ENCODE results near the gene IL15RA.

The IL15RA gene

GRCh38 chr10:6014241-6014761 is 37.0 kb upstream of the IL15RA start:
- H3K27me3 ChIP-seq (ENCODE audit: control insufficient read depth, insufficient read depth, low read length): no peaks in the 10 kb centered on the region
- no peak overlapping the region for H3K27ac ChIP-seq (ENCODE audit: low read length)
- no peak overlapping the region for H3K4me3 ChIP-seq (ENCODE audit: low read length)
- H3K36me3 ChIP-seq (ENCODE audit: control insufficient read depth, insufficient read depth, low read length): no peaks in the 10 kb centered on the region
- DNase-seq (ENCODE audit: low read depth, low spot score): peak; percentile 33
- no CpG with 5 or more reads among the region's 6 CpGs for WGBS (ENCODE audit: insufficient coverage, insufficient read length)
- no peaks in the 10 kb centered on the region for H3K9me3 ChIP-seq (ENCODE audit: control insufficient read depth, insufficient read depth, low read length)
- no peaks in the 10 kb centered on the region for H3K4me1 ChIP-seq (ENCODE audit: control insufficient read depth, insufficient read depth, low read length)

DNA sequence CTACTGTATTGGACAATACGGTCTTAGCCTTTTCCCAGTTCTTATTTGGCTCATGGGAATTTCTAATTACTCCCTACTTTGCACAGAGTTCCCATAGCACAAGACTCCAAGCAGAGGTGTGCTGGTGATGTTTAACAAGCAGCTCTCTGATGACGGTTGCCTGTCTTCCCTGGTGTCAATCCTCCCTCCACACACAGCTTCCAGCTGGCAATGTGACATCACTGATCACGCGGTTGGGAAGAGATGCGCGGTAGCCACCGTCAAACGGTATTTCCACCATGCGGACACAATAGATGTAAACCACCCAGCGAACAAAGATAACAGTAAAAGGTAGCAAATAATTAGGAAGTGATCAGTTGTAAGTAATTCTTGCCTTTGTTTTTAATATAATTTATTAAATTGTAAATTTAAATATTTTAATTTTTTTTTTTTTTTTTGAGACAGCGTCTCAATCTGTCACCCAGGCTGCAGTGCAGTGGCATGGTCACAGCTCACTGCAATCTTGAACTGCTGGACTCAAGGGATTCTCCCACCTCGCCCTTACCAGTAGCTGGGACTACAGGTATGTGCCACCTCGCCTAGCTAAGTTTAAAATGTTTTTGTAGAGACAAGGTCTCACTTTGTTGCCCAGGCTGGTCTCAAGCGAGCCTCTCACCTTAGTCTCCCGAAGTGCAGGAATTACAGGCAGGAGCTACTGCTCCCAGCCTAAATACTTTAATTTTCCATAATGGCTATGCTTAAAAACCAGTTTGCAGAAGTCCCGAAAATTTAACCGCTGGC is 36.3 kb upstream of the IL15RA start:
- no peak overlapping the region for H3K27ac ChIP-seq (ENCODE audit: low read length)
- H3K4me3 ChIP-seq (ENCODE audit: low read length): no peak overlapping the region
- H3K9me3 ChIP-seq (ENCODE audit: control insufficient read depth, insufficient read depth, low read length): no peaks in the 10 kb centered on the region
- WGBS (ENCODE audit: insufficient coverage, insufficient read length): no CpG with 5 or more reads among the region's 17 CpGs
- H3K4me1 ChIP-seq (ENCODE audit: control insufficient read depth, insufficient read depth, low read length): no peaks in the 10 kb centered on the region
- DNase-seq (ENCODE audit: low read depth, low spot score): no peak
- no peaks in the 10 kb centered on the region for H3K27me3 ChIP-seq (ENCODE audit: control insufficient read depth, insufficient read depth, low read length)
- no peaks in the 10 kb centered on the region for H3K36me3 ChIP-seq (ENCODE audit: control insufficient read depth, insufficient read depth, low read length)

DNA sequence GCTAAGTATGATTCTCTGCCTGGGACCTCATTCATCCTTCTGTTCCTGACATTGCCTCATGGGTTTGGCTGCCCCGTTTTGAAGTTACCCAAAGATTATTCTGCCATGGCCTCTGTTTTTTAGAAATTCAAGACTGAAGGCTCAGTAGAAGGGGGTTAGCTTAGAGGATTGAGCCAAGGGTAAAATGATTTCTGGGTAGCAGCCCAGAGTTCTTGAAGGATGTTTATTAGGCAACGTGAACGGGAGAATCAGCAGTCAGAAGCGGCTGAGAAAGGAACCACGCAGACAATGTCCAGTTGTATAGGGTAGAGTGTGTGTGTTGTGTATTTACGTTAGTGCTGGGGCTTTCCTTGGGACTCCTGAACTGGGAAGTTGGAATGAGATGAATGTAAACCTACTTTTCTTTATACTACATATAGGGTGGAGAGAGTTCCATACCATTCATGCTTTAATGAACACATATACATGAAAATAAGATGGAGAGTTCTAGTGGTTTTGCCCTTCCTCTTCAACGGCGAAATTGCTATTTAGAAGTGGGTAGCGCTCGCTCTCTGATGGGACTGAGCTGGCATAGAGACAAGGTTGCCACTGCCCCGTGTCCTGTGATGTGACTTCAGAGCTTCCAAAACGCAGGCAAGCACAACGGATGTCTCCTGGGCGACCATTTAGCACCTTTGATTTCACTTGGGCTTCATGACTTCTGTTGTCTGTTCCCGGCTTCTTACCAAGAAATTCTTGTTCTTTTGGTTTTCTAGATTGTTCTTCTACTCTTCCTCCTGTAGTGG is 35.0 kb upstream of the IL15RA start:
- no peak for DNase-seq (ENCODE audit: low read depth, low spot score)
- no CpG with 5 or more reads among the region's 15 CpGs for WGBS (ENCODE audit: insufficient coverage, insufficient read length)
- Histone ChIP-seq H3K4me1 (ENCODE audit: control insufficient read depth, insufficient read depth, low read length) (no peaks in the 10 kb centered on the region), H3K36me3 (ENCODE audit: control insufficient read depth, insufficient read depth, low read length) (no peaks in the 10 kb centered on the region), H3K27me3 (ENCODE audit: control insufficient read depth, insufficient read depth, low read length) (no peaks in the 10 kb centered on the region), H3K27ac (ENCODE audit: low read length) (no peak overlapping the region), H3K4me3 (ENCODE audit: low read length) (no peak overlapping the region), H3K9me3 (ENCODE audit: control insufficient read depth, insufficient read depth, low read length) (no peaks in the 10 kb centered on the region)

DNA sequence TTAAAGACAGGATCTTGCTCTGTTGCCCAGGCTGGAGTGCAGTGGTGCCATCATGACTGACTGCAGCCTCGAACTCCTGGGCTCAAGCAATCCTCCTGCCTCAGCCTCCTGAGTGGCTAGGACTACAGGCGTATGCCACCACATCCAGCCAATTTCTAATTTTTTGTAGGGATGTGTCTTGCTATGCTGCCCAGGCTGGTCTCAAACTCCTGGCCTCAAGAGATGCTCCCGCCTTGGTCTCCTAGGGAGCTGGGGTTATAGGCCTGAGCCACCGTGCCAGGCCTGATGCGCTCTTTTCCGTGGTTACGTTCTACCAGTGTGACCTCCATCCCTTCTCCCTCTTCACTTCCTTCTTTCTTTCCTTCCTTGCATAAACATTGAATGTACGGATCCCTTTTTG is 34.2 kb upstream of the IL15RA start:
- no peak for DNase-seq (ENCODE audit: low read depth, low spot score)
- Histone ChIP-seq H3K4me3 (ENCODE audit: low read length) (no peak overlapping the region), H3K4me1 (ENCODE audit: control insufficient read depth, insufficient read depth, low read length) (no peaks in the 10 kb centered on the region), H3K36me3 (ENCODE audit: control insufficient read depth, insufficient read depth, low read length) (no peaks in the 10 kb centered on the region), H3K27ac (ENCODE audit: low read length) (no peak overlapping the region), H3K27me3 (ENCODE audit: control insufficient read depth, insufficient read depth, low read length) (no peaks in the 10 kb centered on the region), H3K9me3 (ENCODE audit: control insufficient read depth, insufficient read depth, low read length) (no peaks in the 10 kb centered on the region)
- WGBS (ENCODE audit: insufficient coverage, insufficient read length): no CpG with 5 or more reads among the region's 8 CpGs

DNA sequence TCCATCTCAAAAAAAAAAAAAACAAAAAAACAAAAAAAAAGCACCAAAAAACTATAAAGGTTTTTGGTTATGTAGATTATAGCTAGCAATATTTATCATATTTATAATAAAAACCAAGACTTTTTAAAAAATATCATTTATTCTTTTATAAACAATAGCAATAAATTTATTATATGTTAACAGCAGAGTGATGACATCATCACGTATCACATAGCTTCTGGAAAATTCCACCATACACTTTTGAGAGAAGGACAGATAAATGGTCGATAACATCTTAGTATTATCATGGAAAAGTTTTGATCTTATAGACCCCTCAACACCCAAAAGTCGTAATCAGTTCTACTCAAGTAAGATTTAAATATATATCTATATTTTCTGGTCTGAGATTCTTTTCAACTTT is 33.2 kb upstream of the IL15RA start:
- H3K4me1 ChIP-seq (ENCODE audit: control insufficient read depth, insufficient read depth, low read length): no peaks in the 10 kb centered on the region

DNA sequence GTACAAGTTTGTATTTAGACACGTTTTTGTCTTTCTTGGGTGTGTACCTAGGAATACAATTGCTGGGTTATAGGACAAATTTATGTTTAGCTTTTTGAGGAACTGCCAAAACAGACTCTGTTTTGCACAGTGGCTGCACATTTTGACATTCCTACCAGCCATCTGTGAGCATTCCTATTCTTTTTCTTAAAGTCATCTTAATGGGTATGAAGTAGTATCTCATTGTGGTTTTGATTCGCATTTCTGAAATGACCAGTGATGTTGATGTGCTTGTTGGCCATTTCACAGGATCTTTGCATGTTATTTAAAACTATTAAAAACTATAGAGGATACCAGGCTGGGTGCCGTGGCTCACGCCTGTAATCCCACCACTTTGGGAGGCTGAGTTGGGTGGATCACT is 32.6 kb upstream of the IL15RA start:
- no peaks in the 10 kb centered on the region for H3K4me1 ChIP-seq (ENCODE audit: control insufficient read depth, insufficient read depth, low read length)
- no CpG with 5 or more reads among the region's 4 CpGs for WGBS (ENCODE audit: insufficient coverage, insufficient read length)
- H3K36me3 ChIP-seq (ENCODE audit: control insufficient read depth, insufficient read depth, low read length): no peaks in the 10 kb centered on the region
- H3K9me3 ChIP-seq (ENCODE audit: control insufficient read depth, insufficient read depth, low read length): no peaks in the 10 kb centered on the region
- no peaks in the 10 kb centered on the region for H3K27me3 ChIP-seq (ENCODE audit: control insufficient read depth, insufficient read depth, low read length)
- no peak overlapping the region for H3K27ac ChIP-seq (ENCODE audit: low read length)
- no peak overlapping the region for H3K4me3 ChIP-seq (ENCODE audit: low read length)
- no peak for DNase-seq (ENCODE audit: low read depth, low spot score)

More for the DNA sequence above, 33.2 kb upstream of the IL15RA start:
- Histone ChIP-seq H3K9me3 (ENCODE audit: control insufficient read depth, insufficient read depth, low read length) (no peaks in the 10 kb centered on the region), H3K27me3 (ENCODE audit: control insufficient read depth, insufficient read depth, low read length) (no peaks in the 10 kb centered on the region), H3K27ac (ENCODE audit: low read length) (no peak overlapping the region), H3K4me3 (ENCODE audit: low read length) (no peak overlapping the region), H3K36me3 (ENCODE audit: control insufficient read depth, insufficient read depth, low read length) (no peaks in the 10 kb centered on the region)
- no CpG with 5 or more reads among the region's 3 CpGs for WGBS (ENCODE audit: insufficient coverage, insufficient read length)
- no peak for DNase-seq (ENCODE audit: low read depth, low spot score)

DNA sequence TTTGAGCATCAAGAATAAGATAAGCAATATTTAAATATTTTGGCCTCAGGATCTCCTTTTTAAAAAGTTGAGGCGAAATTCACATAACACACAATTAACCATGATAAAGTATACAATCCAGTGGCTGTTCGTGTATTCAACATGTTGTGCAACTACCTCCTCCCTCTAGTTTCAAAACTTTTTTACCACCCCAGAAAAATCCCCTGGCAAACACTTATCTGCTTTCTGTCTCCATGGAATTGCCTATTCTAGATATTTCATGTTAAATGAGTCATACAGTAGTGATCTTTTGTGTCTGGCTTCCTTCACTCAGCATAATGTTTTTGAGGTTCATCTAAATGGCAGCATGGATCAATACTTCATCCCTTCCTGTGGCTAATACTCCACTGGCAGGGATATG is 31.8 kb upstream of the IL15RA start:
- no peaks in the 10 kb centered on the region for H3K27me3 ChIP-seq (ENCODE audit: control insufficient read depth, insufficient read depth, low read length)
- no peak overlapping the region for H3K27ac ChIP-seq (ENCODE audit: low read length)
- H3K36me3 ChIP-seq (ENCODE audit: control insufficient read depth, insufficient read depth, low read length): no peaks in the 10 kb centered on the region
- H3K9me3 ChIP-seq (ENCODE audit: control insufficient read depth, insufficient read depth, low read length): no peaks in the 10 kb centered on the region
- WGBS (ENCODE audit: insufficient coverage, insufficient read length): no CpG with 5 or more reads among the region's 2 CpGs
- no peak for DNase-seq (ENCODE audit: low read depth, low spot score)
- no peaks in the 10 kb centered on the region for H3K4me1 ChIP-seq (ENCODE audit: control insufficient read depth, insufficient read depth, low read length)
- no peak overlapping the region for H3K4me3 ChIP-seq (ENCODE audit: low read length)

DNA sequence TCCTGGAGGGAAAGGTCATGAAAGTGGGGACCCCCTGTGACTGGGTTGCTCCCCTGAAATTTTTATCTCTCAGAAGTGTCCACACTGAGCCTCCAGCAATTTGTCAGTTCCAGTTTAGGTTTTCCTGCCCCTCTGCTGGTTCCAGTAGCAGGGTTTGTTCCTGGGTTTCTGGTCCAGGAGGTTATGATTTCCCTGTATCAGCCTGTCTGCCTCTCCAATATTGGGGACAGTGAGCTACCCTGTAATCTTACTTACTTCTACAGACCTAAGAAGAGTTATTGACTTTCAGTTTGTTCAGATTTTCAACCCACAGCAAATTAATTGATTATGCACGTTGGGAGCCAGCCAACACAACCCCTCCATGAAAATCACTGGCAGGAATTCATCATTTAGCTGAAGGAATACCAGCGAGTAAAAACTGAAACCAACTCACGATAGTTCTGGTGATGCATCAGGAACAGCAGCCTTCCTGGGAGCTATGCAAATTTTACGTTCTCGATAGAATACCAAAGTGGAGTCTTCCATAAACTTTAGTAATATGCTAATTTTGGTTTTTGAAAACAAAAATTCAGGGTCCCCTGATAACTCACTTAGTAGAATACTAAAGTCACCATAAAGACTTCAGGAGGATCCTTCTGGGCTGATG is 31.3 kb upstream of the IL15RA start:
- no peaks in the 10 kb centered on the region for H3K9me3 ChIP-seq (ENCODE audit: control insufficient read depth, insufficient read depth, low read length)
- no peaks in the 10 kb centered on the region for H3K4me1 ChIP-seq (ENCODE audit: control insufficient read depth, insufficient read depth, low read length)
- WGBS (ENCODE audit: insufficient coverage, insufficient read length): no CpG with 5 or more reads among the region's 5 CpGs
- H3K27me3 ChIP-seq (ENCODE audit: control insufficient read depth, insufficient read depth, low read length): no peaks in the 10 kb centered on the region
- no peaks in the 10 kb centered on the region for H3K36me3 ChIP-seq (ENCODE audit: control insufficient read depth, insufficient read depth, low read length)
- H3K27ac ChIP-seq (ENCODE audit: low read length): no peak overlapping the region
- no peak overlapping the region for H3K4me3 ChIP-seq (ENCODE audit: low read length)
- no peak for DNase-seq (ENCODE audit: low read depth, low spot score)

DNA sequence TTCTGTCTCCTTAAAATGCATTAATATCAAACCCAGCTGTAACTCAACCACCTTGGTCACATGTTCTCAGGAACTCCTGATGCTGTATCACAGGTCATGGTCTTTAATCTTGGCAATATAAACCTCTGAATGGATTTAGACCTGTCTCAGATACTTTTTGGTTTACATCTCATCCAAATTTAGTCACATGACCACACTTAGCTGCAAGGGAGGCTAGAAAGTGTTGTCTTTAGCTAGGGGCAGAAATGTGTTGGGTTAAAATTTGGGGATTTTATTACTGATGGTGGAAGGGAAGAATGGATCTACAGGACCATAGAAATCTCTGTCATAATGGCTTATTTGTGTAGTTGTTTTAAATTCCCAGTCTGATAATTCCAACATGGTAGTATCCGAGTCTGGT is 29.6 kb upstream of the IL15RA start:
- Histone ChIP-seq H3K36me3 (ENCODE audit: control insufficient read depth, insufficient read depth, low read length) (no peaks in the 10 kb centered on the region), H3K27ac (ENCODE audit: low read length) (no peak overlapping the region), H3K9me3 (ENCODE audit: control insufficient read depth, insufficient read depth, low read length) (no peaks in the 10 kb centered on the region), H3K4me1 (ENCODE audit: control insufficient read depth, insufficient read depth, low read length) (no peaks in the 10 kb centered on the region), H3K27me3 (ENCODE audit: control insufficient read depth, insufficient read depth, low read length) (no peaks in the 10 kb centered on the region), H3K4me3 (ENCODE audit: low read length) (no peak overlapping the region)
- no peak for DNase-seq (ENCODE audit: low read depth, low spot score)
- WGBS (ENCODE audit: insufficient coverage, insufficient read length): no CpG with 5 or more reads among the region's 1 CpG

GRCh38 chr10:6006546-6006945 is 29.2 kb upstream of the IL15RA start:
- DNase-seq (ENCODE audit: low read depth, low spot score): no peak
- Histone ChIP-seq H3K36me3 (ENCODE audit: control insufficient read depth, insufficient read depth, low read length) (no peaks in the 10 kb centered on the region), H3K4me1 (ENCODE audit: control insufficient read depth, insufficient read depth, low read length) (no peaks in the 10 kb centered on the region), H3K9me3 (ENCODE audit: control insufficient read depth, insufficient read depth, low read length) (no peaks in the 10 kb centered on the region), H3K27me3 (ENCODE audit: control insufficient read depth, insufficient read depth, low read length) (no peaks in the 10 kb centered on the region), H3K4me3 (ENCODE audit: low read length) (no peak overlapping the region), H3K27ac (ENCODE audit: low read length) (no peak overlapping the region)
- WGBS (ENCODE audit: insufficient coverage, insufficient read length): no CpG with 5 or more reads among the region's 3 CpGs

Measured in iPS DF 6.9 (cell line).